ENCODE data around the gene POU2F1.
"Not testable (repeated sequence)": the region's sequence is repeated elsewhere in the genome, so short reads cannot be mapped to it uniquely, and the experiment has no call there.

POU2F1 gene

DNA sequence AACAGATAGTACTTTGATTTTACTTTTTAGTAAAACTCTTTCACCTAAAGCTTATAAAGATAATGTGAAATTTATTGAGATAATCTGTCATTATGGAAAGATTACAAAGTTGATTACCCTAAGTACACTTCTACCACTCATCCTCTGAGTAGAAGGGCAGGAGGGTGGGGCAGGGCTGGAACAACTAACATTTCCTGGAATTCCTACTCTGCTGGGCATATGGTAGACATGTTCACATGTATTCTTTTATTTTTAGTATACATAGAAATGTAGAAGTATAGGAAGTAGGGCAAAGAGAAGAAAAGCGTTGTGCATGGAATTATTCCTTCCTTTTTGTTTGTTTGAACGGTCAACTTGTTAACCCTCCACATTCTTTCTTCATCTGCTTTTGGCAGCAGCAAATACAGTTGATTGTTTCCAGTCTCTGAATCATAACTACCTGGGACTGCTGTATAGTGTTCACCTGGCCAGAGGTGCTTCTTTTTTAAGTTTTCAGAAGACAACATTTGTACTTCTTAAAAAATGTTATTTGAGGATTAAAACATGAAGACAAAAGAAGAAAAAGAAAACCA lies 85.1 kb downstream of the POU2F1 start:
- DNase-seq (ENCODE audit: low read depth in 1 of 2, low spot score in 1 of 2), result no peak

- DNase-seq (ENCODE audit: low read depth in 1 of 2, low spot score in 1 of 2), result no peak
Observed at GRCh38 chr1:167310732-167311131, 90.0 kb downstream of the POU2F1 start.

- no peak for DNase-seq (ENCODE audit: low read depth in 1 of 2, low spot score in 1 of 2)
Observed at GRCh38 chr1:167312871-167313270, 92.2 kb downstream of the POU2F1 start.

DNA sequence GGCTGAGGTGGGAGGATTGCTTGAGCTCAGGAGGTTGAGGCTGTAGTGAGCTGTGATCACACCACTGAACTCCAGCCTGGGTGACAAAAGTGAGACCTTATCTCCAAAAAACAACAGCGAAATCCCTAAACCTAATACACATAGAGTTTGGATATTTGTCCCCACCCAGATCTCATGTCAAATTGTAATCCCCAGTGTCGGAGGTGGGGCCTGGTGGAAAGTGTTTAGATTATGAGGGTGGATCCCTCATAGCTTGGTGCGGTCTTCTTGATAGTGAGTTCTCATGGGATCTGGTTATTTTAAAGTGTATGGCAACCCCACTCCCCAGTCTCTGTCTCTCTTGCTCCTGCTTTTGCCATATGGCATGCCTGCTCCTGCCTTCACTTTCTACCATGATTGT lies 94.0 kb downstream of the POU2F1 start:
- no peak for DNase-seq (ENCODE audit: low read depth in 1 of 2, low spot score in 1 of 2)

- no peak for DNase-seq (ENCODE audit: low read depth in 1 of 2, low spot score in 1 of 2)
Observed at GRCh38 chr1:167317463-167317862, 96.8 kb downstream of the POU2F1 start.

- DNase-seq (ENCODE audit: low read depth in 1 of 2, low spot score in 1 of 2), result not testable (repeated sequence)
Observed at GRCh38 chr1:167319206-167319605, 98.5 kb downstream of the POU2F1 start.

GRCh38 chr1:167322483-167322882 lies 101.8 kb downstream of the POU2F1 start:
- DNase-seq (ENCODE audit: low read depth in 1 of 2, low spot score in 1 of 2), result no peak

DNA sequence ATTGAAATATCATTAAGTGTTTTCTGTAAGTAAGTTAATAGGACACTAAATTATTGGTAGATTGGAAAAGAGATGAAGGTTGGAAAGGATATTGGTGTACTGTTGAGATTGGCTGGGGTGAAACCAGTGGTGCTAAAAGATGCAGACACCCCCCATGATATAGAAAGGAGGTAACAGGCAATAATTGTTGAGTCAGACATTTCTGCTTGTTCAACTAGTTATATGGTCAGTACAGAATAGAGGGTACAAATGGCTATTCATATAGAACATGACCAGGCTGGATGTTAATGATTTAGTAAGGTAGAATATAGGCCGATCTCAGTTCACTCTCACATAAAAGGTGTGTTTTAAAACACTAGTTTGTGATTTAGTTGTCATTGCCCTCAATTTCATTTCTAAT lies 104.5 kb downstream of the POU2F1 start:
- no peak for DNase-seq (ENCODE audit: low read depth in 1 of 2, low spot score in 1 of 2)

GRCh38 chr1:167328306-167328815 lies 107.7 kb downstream of the POU2F1 start:
- DNase-seq (ENCODE audit: low read depth in 1 of 2, low spot score in 1 of 2), result no peak

DNA sequence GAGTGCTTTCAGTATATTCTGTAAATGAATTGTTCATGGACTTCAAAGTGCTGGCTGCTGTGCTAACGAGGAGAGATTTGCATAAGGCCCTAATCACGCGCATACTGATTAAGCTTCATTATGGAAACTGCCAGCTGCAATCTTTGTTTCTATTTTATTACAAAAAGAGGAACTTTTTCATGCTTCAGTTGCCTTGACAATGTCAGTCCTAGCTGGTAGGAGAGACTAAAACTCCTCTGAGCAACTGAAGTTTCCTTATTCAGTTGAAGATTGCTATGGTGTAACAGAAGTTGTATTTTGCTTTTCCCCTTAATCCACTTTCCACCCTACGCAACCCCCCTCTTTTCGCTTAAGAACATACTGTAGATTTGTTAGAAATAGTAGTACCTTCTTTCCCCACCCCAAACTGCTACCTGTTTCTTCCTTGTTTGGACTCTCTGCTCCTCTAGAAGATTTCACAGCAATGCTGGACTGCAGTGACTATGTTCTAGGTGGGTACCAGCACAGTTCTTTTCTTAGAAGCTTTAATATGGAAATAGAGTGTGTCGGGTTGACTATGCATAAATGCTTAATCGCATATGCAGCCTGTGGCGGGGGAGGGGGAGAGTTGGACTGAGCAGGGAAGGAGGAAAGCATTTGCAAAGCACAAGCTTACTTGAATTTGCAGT lies 108.3 kb downstream of the POU2F1 start:
- DNase-seq (ENCODE audit: low read depth in 1 of 2, low spot score in 1 of 2), result no peak

- DNase-seq (ENCODE audit: low read depth in 1 of 2, low spot score in 1 of 2), result no peak
Observed at GRCh38 chr1:167330601-167331293, 110.1 kb downstream of the POU2F1 start.

DNA sequence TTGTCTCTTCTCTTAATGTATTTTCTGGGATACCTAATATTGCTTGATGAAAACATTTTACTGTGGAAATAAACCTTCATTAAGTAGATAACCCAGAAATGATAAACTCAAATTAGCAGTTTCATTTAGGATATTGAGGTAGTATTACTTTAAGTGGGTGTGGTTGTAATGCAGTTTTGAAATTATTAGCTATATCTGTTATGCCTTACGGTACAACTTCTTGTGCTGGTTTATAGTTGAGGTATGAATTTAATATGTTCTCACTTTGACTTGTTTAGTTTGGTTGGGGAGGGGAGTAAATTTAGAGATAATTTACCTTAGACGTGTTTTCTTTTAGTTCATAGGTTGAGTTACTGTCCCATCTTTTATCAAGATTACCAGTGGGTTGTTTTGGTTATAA lies 111.0 kb downstream of the POU2F1 start:
- DNase-seq (ENCODE audit: low read depth in 1 of 2, low spot score in 1 of 2), result no peak

DNA sequence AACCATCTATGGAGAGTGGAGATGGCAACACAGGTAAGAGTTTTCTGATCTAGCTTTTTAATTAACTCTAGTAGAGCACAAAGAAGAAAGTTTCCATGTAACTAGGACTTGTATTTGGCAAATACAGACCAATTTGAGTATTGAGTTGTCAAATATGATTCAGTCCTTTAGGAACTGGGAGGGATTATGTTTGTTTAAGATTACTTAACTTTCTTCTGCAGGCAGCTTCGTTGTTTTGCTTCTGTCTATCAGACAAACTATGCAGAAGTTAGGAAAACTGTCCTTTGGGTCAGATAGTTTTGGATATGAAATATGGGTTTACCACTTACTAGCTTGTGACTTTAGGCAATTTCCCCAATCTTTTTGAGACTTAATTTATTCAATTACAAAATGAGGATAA lies 111.8 kb downstream of the POU2F1 start:
- no peak for DNase-seq (ENCODE audit: low read depth in 1 of 2, low spot score in 1 of 2)

GRCh38 chr1:167333124-167333523 lies 112.4 kb downstream of the POU2F1 start:
- DNase-seq (ENCODE audit: low read depth in 1 of 2, low spot score in 1 of 2), result no peak

DNA sequence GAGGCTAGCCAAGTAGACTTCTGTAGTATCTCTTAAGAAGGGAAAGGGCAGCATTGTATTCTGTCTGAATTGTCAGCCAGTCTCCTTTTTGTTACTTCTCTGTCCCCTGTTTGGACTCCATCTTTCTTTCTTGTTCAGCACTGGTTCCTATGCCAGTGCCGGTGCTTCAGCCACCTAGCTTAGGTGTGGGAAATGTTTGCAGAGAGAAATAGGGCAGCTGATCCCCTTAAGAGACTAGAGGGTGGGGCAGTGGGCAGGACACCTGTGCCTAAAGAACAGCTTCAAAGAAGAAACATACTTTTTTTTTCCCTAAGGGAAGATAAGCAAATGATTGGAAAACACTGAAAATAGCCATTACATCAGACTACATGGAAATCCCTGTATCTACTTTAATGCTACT lies 113.0 kb downstream of the POU2F1 start:
- no peak for DNase-seq (ENCODE audit: low read depth in 1 of 2, low spot score in 1 of 2)

GRCh38 chr1:167339405-167339804 lies 118.7 kb downstream of the POU2F1 start:
- DNase-seq (ENCODE audit: low read depth in 1 of 2, low spot score in 1 of 2), result no peak

GRCh38 chr1:167342846-167343245 lies 122.2 kb downstream of the POU2F1 start:
- no peak for DNase-seq (ENCODE audit: low read depth in 1 of 2, low spot score in 1 of 2)

DNA sequence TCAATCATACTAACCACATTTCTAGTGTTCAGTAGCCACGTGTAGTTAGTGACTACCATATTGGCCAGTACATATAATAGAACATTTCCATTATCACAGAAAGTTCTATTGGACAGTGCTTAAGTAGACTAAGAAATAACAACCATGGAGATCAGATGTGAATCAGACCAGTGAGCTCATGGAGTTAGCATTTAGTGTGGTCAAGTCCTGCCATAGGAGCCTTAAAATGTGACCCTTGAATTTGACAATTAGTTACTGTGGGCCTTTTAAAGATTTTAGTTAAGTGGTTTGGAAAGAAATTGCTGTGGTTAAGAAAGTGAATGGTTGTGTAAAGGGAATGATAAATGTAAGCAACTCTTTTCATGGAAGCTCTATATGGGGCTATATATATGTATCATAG lies 123.4 kb downstream of the POU2F1 start:
- DNase-seq (ENCODE audit: low read depth in 1 of 2, low spot score in 1 of 2), result no peak

DNA sequence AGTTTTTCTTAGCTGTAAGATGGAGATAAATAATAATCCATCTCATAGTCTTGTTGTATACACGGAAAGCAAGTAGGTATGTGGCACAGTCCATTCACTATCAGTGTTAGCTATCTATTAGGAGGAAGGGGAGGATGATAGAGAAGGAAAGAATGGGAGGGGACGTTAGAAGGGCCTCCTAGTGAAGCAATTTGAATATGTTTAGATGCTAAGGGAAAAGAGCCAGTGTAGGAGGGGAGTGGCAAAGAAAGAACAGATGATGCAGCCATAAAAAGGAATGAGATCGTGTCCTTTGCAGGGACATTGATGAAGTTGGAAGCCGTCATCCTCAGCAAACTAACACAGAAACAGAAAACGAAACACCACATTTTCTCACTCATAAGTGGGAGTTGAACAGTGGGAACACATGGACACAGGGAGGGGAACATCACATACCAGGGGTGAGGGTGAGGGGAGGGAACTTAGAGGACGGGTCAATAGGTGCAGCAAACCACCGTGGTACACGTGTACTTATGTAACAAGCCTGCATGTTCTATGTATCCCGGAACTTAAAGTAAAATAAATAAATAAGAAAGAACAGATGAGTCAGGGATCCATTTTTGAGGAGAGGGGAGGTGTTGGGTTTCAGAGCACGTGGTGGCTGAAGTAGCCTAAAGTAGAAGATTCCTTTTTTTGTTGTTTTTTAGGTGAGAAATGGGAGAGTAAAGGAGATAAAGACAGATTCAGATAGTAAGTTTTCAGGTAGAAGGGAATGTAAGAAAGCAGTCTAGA lies 124.1 kb downstream of the POU2F1 start:
- no peak for DNase-seq (ENCODE audit: low read depth in 1 of 2, low spot score in 1 of 2)

- no peak for DNase-seq (ENCODE audit: low read depth in 1 of 2, low spot score in 1 of 2)
Observed at GRCh38 chr1:167345386-167345733, 124.7 kb downstream of the POU2F1 start.

GRCh38 chr1:167357305-167357704 lies 136.6 kb downstream of the POU2F1 start:
- no peak for DNase-seq (ENCODE audit: low read depth in 1 of 2, low spot score in 1 of 2)

GRCh38 chr1:167359295-167359694 lies 138.6 kb downstream of the POU2F1 start:
- DNase-seq (ENCODE audit: low read depth in 1 of 2, low spot score in 1 of 2), result no peak
